Thyroid gland (tissue), 4 donors: ENCODE data around the gene LRP6. TPM values are rescaled to one million over a fixed set of nuclear protein-coding genes. Genes with fewer than 3 reads are reported as not detected.
A peak's percentile ranks its signal among the peaks of the same experiment; 100 is the strongest.

Experiments
- DNase-seq, 2 donors: peaks; one replicate each; pipeline ENCODE4 v3.0.0-alpha.2; 2019
- H3K27ac ChIP-seq, 3 donors: fragments of 200-600 bp; sonication (generic); 1 replicate in 2 of 3; 2 replicates in 1 of 3; pipeline ENCODE4 v1.5.1; 2016 to 2019; ENCODE audit warnings: mild to moderate bottlenecking in 1 of 3, moderate library complexity in 1 of 3
- H3K27me3 ChIP-seq: fragments of 200-600 bp; sonication (generic); one replicate; pipeline ENCODE4 v1.5.1; 2019
- H3K36me3 ChIP-seq, 2 donors: fragments of 200-600 bp; sonication (generic); one replicate each; pipeline ENCODE4 v1.5.1; 2016 to 2019
- H3K4me1 ChIP-seq, 2 donors: fragments of 200-600 bp; sonication (generic); one replicate each; pipeline ENCODE4 v1.5.1; 2017 to 2019
- H3K4me3 ChIP-seq, 3 donors: fragments of 200-600 bp; sonication (generic); replicated peaks in 1 of 3; 1 replicate in 2 of 3; 2 replicates in 1 of 3; pipeline ENCODE4 v1.5.1; 2016; ENCODE audit warnings: mild to moderate bottlenecking in 1 of 3
- H3K9me3 ChIP-seq: fragments of 200-600 bp; sonication (generic); one replicate; pipeline ENCODE4 v1.5.1; 2017
- POLR2A ChIP-seq, 2 donors: fragments of 450-650 bp; IDR thresholded peaks; one replicate each; pipeline ENCODE4 v1.6.1; 2017; ENCODE audit warnings: antibody characterized with exemption in 2 of 2, mild to moderate bottlenecking in 2 of 2, moderate library complexity in 1 of 2
- WGBS, 2 donors: methylation state at CpG; one replicate each; pipeline ENCODE4 v1.1.5; 2017; 5-methylcytosine and 5-hydroxymethylcytosine counted together
- intact Hi-C: fragments of 100-400 bp; cut with DNase I; formaldehyde crosslinking; loops from one replicate; pipeline ENCODE4 v1.15.1; 2023
- total RNA-seq, 4 donors: library from RNA; depleted of rRNA; stranded (reverse); fragments of >200 nt; gene quantifications; one replicate each; pipeline ENCODE4 v1.2.3, GENCODE V29; 2016
- TF ChIP-seq, protein P1 (sequence below), 6 experiments: fragments of 200-600 bp in 3 of 6; fragments of 450-650 bp in 3 of 6; sonication (generic) in 3 of 6; IDR thresholded peaks; one replicate each; pipeline ENCODE4 v1.5.1; 2016 to 2019; ENCODE audit warnings: antibody characterized with exemption in 6 of 6, mild to moderate bottlenecking in 2 of 6, inconsistent platforms in 1 of 6, moderate library complexity in 1 of 6

LRP6 gene
- total RNA-seq, 4 donors from 2014 or later: 38.7 to 47.7 (median 42.7) TPM

DNA sequence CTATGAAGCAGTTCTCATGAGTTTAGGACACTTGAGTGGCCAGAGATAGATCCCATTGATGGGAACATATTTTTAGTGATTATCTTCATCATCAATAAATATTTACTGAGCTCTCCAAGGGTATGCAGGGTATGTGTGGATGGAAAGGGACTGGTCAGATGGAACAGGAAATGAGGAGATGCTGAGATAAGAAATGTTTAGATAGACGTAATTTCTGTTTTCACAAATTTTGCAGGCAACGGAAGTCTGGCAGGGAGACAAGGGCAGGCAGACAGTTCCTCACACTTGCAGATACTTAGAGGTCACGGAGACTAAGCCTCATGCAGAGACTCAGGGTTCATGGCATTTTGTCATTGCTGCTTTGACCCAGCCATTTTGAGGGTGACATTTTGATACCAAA is 171.8 kb downstream of the LRP6 start:
- TF ChIP-seq, protein P1, sequence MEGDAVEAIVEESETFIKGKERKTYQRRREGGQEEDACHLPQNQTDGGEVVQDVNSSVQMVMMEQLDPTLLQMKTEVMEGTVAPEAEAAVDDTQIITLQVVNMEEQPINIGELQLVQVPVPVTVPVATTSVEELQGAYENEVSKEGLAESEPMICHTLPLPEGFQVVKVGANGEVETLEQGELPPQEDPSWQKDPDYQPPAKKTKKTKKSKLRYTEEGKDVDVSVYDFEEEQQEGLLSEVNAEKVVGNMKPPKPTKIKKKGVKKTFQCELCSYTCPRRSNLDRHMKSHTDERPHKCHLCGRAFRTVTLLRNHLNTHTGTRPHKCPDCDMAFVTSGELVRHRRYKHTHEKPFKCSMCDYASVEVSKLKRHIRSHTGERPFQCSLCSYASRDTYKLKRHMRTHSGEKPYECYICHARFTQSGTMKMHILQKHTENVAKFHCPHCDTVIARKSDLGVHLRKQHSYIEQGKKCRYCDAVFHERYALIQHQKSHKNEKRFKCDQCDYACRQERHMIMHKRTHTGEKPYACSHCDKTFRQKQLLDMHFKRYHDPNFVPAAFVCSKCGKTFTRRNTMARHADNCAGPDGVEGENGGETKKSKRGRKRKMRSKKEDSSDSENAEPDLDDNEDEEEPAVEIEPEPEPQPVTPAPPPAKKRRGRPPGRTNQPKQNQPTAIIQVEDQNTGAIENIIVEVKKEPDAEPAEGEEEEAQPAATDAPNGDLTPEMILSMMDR (IDR thresholded peaks at IDR 0.05): no peak
- H3K36me3 ChIP-seq: no peaks in the 10 kb centered on the region
- WGBS, 2 donors: 61 to 64% methylated on average over 3 of the region's 3 CpGs
- H3K27me3 ChIP-seq: no peaks in the 10 kb centered on the region
- peaks cover 0 to 6% of the 10 kb centered on the region in 2 donors for H3K4me1 ChIP-seq
- H3K4me3 ChIP-seq: no peak overlapping the region
- no peak for DNase-seq
- H3K9me3 ChIP-seq: no peaks in the 10 kb centered on the region
- intact Hi-C loops: no loop called here
- no peak overlapping the region for H3K27ac ChIP-seq

DNA sequence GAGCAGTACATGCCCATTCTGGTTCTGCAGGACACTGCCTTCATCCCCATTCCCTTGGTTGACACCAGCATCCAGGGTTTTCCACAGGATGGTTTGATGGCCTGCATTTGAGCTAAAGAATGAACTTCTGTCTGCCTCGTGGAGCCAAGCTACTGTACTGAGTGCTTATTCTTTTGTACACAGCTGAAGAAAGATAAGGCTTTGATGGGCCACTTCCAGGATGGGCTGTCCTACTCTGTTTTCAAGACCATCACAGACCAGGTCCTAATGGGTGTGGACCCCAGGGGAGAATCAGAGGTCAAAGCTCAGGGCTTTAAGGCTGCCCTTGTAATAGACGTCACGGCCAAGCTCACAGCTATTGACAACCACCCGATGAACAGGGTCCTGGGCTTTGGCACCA is 172.4 kb downstream of the LRP6 start:
- TF ChIP-seq, protein P1 (IDR thresholded peaks at IDR 0.05): no peak
- no peak for TF ChIP-seq POLR2A (IDR thresholded peaks at IDR 0.05)
- Histone ChIP-seq H3K9me3 (no peaks in the 10 kb centered on the region), H3K4me3 (no peak overlapping the region), H3K27me3 (no peaks in the 10 kb centered on the region), H3K36me3 (no peaks in the 10 kb centered on the region), H3K27ac (no peak overlapping the region), H3K4me1 (peaks cover 0 to 6% of the 10 kb centered on the region in 2 donors)
- intact Hi-C loops: no loop called here
- 74 to 91% methylated on average over 4 of the region's 4 CpGs for WGBS, 2 donors
- no peak for DNase-seq

DNA sequence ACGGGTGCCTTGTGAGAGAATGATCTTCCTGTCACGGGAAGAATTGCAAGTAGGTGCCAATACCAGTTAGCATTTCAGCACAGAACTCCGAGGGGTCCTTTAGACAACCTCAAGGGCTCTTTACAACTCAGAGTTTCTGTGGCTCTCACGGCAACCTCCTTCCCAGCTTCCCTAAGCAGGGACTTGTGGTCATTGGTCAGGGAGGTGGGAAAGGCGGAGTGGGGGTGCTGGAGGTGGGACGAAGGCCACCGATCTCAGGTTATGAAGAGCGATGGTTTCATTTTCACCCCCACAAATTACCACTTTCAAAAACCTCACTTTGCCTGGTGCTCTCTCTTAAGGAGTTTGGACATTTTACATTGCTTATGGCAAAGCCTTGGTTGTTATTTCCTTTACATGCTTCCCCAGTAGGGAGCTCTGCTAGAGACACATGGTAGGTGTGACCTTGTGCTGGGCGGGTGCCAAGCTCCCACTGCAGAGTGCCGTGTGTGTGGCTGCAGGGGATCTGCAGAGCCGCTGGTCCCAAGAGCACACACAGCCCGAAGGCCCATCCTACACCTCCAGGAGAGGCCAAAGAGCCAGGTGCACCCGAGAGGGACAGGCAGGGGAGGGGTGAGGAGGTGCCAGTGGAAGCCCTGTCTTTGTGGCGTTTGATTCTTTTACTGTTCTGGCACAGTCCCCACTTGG is 174.7 kb downstream of the LRP6 start:
- H3K4me1 ChIP-seq: peaks cover 0 to 6% of the 10 kb centered on the region in 2 donors
- no peak overlapping the region for H3K4me3 ChIP-seq
- intact Hi-C loops: no loop called here
- H3K27me3 ChIP-seq: no peaks in the 10 kb centered on the region
- H3K27ac ChIP-seq: no peak overlapping the region
- no peaks in the 10 kb centered on the region for H3K9me3 ChIP-seq
- peak; percentile 30 to 46 for DNase-seq
- 45 to 47% methylated on average over 11 of the region's 14 CpGs for WGBS, 2 donors
- TF ChIP-seq POLR2A (IDR thresholded peaks at IDR 0.05): no peak
- TF ChIP-seq, protein P1 (IDR thresholded peaks at IDR 0.05): no peak
- no peaks in the 10 kb centered on the region for H3K36me3 ChIP-seq

DNA sequence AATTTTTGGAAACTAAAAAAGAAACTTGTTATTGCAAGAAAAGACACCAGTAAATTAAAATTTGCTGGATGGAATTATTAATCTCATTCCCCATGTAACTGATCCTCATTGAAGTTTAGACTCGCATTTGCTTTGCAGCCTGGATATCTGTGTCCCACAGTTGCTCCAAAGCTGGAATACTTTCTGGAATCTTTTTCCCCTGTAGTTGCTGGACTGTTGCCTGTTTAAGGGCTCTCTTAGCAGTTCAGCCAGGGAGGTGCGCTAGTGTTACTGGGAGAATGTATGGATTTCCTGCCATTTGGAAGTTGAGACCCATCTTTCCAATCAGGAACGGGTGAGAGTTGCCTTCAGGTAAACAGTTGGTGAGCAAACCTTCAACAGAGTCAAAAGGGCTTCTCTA is 175.8 kb downstream of the LRP6 start:
- Histone ChIP-seq H3K36me3 (no peaks in the 10 kb centered on the region), H3K27ac (no peak overlapping the region), H3K27me3 (no peaks in the 10 kb centered on the region), H3K4me3 (no peak overlapping the region), H3K4me1 (peaks cover 0 to 6% of the 10 kb centered on the region in 2 donors), H3K9me3 (no peaks in the 10 kb centered on the region)
- TF ChIP-seq, protein P1 (IDR thresholded peaks at IDR 0.05): no peak
- no peak for TF ChIP-seq POLR2A (IDR thresholded peaks at IDR 0.05)
- intact Hi-C loops: no loop called here
- WGBS, 2 donors: 89 to 90% methylated on average over 3 of the region's 3 CpGs
- no peak for DNase-seq

DNA sequence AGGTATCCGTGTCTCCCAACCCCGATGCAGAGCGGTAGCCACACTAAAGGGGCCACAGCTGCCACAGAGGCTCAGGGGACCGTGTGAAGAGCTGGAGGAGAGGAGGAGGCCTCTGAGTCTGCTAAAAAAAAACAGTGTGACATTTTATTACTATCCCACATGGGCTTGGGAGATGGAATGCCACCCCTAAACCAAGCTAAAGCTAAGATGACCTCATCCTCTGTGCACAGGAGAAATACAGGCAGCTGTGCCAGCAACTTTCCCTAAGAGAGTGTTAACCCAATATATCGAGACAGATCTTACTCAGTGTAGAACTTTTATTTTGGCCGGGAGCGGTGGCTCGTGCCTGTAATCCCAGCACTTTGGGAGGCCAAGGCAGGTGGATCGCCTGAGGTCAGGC is 178.1 kb downstream of the LRP6 start:
- no peaks in the 10 kb centered on the region for H3K9me3 ChIP-seq
- WGBS, 2 donors: 83 to 85% methylated on average over 9 of the region's 9 CpGs
- no peak for TF ChIP-seq POLR2A (IDR thresholded peaks at IDR 0.05)
- TF ChIP-seq, protein P1 (IDR thresholded peaks at IDR 0.05): no peak
- no peak overlapping the region for H3K27ac ChIP-seq
- no peak for DNase-seq
- no peak overlapping the region for H3K4me3 ChIP-seq
- no peaks in the 10 kb centered on the region for H3K36me3 ChIP-seq
- H3K4me1 ChIP-seq: peaks cover 0 to 6% of the 10 kb centered on the region in 2 donors
- no peaks in the 10 kb centered on the region for H3K27me3 ChIP-seq
- intact Hi-C loops: no loop called here
